CD14-positive monocyte (primary cell): ENCODE results near the gene GLMP. TPM values are rescaled to one million over a fixed set of nuclear protein-coding genes. Genes with fewer than 3 reads are reported as not detected.

ENCODE experiments used
- DNase-seq, 3 donors: peaks; one replicate each; pipeline ENCODE4 v3.0.0-alpha.2; 2011 to 2022
- H2AFZ ChIP-seq: 2 replicates; pipeline ENCODE4 v1.6.0; 2012; ENCODE audit warnings: mild to moderate bottlenecking, low read depth, low read length, inconsistent platforms; ENCODE audit not compliant: insufficient read depth, poor library complexity, severe bottlenecking
- H3K27ac ChIP-seq, 2 donors: 1 replicate in 1 of 2; 2 replicates in 1 of 2; pipeline ENCODE4 v1.5.1; 2012 to 2013; ENCODE audit warnings: low read length in 2 of 2, control low read depth in 1 of 2, inconsistent platforms in 1 of 2, low read depth in 1 of 2, mild to moderate bottlenecking in 1 of 2
- H3K27me3 ChIP-seq, 2 donors: one replicate each; pipeline versions ENCODE4 v1.6.0 to v1.6.1; 2011 to 2013; ENCODE audit warnings: low read length in 2 of 2; ENCODE audit not compliant: control insufficient read depth in 2 of 2, insufficient read depth in 2 of 2
- H3K36me3 ChIP-seq, 2 donors: replicated peaks in 1 of 2; 1 replicate in 1 of 2; 2 replicates in 1 of 2; pipeline versions ENCODE4 v1.5.1 to v1.6.1; 2012 to 2013; ENCODE audit warnings: low read length in 2 of 2, control low read depth in 1 of 2, inconsistent platforms in 1 of 2, mild to moderate bottlenecking in 1 of 2; ENCODE audit not compliant: insufficient read depth in 2 of 2, control insufficient read depth in 1 of 2
- H3K4me1 ChIP-seq, 2 donors: 1 replicate in 1 of 2; 2 replicates in 1 of 2; pipeline versions ENCODE4 v1.5.1 to v1.6.1; 2012 to 2013; ENCODE audit warnings: low read length in 2 of 2, control low read depth in 1 of 2, inconsistent platforms in 1 of 2, mild to moderate bottlenecking in 1 of 2, moderate library complexity in 1 of 2; ENCODE audit not compliant: insufficient read depth in 2 of 2, control insufficient read depth in 1 of 2
- H3K4me2 ChIP-seq: replicated peaks from 2 replicates; pipeline ENCODE3; 2012; ENCODE audit warnings: low read length, moderate library complexity, mild to moderate bottlenecking; ENCODE audit not compliant: poor library complexity, severe bottlenecking; ENCODE audit errors: extremely low read depth
- H3K4me3 ChIP-seq, 3 experiments: fragments of 200-600 bp in 1 of 3; sonication (generic) in 1 of 3; replicated peaks in 1 of 3; 1 replicate in 2 of 3; 2 replicates in 1 of 3; pipeline ENCODE4 v1.5.1; 2011 to 2013; ENCODE audit warnings: low read length in 3 of 3, mild to moderate bottlenecking in 3 of 3, control low read depth in 2 of 3, low read depth in 2 of 3, inconsistent platforms in 1 of 3, moderate library complexity in 1 of 3
- H3K79me2 ChIP-seq: 2 replicates; pipeline ENCODE4 v1.6.0; 2012; ENCODE audit warnings: mild to moderate bottlenecking, control low read depth, inconsistent platforms, low read length, moderate library complexity; ENCODE audit not compliant: insufficient read depth
- H3K9ac ChIP-seq: 2 replicates; pipeline ENCODE4 v1.6.0; 2017; ENCODE audit warnings: low read length, mild to moderate bottlenecking; ENCODE audit not compliant: insufficient read depth, poor library complexity, severe bottlenecking
- H3K9me3 ChIP-seq, 2 donors: replicated peaks in 1 of 2; 1 replicate in 1 of 2; 2 replicates in 1 of 2; pipeline versions ENCODE4 v1.5.1 to v1.6.1; 2012 to 2013; ENCODE audit warnings: low read length in 2 of 2, control low read depth in 1 of 2; ENCODE audit not compliant: control insufficient read depth in 1 of 2, insufficient read depth in 1 of 2
- H4K20me1 ChIP-seq: 2 replicates; pipeline ENCODE4 v1.6.0; 2012; ENCODE audit warnings: mild to moderate bottlenecking, low read length, control low read depth, moderate library complexity; ENCODE audit not compliant: insufficient read depth
- H3K27ac Mint-ChIP-seq, 7 donors: one replicate each; pipeline ENCODE4 v1.8.0; 2020; ENCODE audit warnings: mild to moderate bottlenecking in 7 of 7, mixed read lengths in 7 of 7, moderate library complexity in 6 of 7, inconsistent platforms in 2 of 7
- H3K27me3 Mint-ChIP-seq, 3 donors: one replicate each; pipeline ENCODE4 v1.8.0; 2021 to 2022; ENCODE audit warnings: low read depth in 3 of 3, mild to moderate bottlenecking in 3 of 3, mixed read lengths in 3 of 3, moderate library complexity in 3 of 3, inconsistent platforms in 1 of 3
- H3K36me3 Mint-ChIP-seq, 2 donors: one replicate each; pipeline ENCODE4 v1.8.0; 2020; ENCODE audit warnings: mixed read lengths in 2 of 2, inconsistent platforms in 1 of 2, mild to moderate bottlenecking in 1 of 2
- H3K4me1 Mint-ChIP-seq: one replicate; pipeline ENCODE4 v1.8.0; 2020; ENCODE audit warnings: mild to moderate bottlenecking, mixed read lengths
- H3K4me3 Mint-ChIP-seq, 2 donors: one replicate each; pipeline ENCODE4 v1.8.0; 2020; ENCODE audit warnings: mild to moderate bottlenecking in 2 of 2, mixed read lengths in 2 of 2, moderate library complexity in 1 of 2
- H3K9me3 Mint-ChIP-seq, 7 donors: one replicate each; pipeline ENCODE4 v1.8.0; 2020 to 2022; ENCODE audit warnings: mixed read lengths in 7 of 7, mild to moderate bottlenecking in 6 of 7, moderate library complexity in 6 of 7, inconsistent platforms in 2 of 7
- whole genome bisulfite sequencing: methylation state at CpG from one replicate; pipeline ENCODE4 v1.1.5; 2013; ENCODE audit warnings: missing lambda C conversion rate; ENCODE audit not compliant: insufficient coverage; 5-methylcytosine and 5-hydroxymethylcytosine counted together
- intact Hi-C, 2 donors: fragments of 100-400 bp; cut with micrococcal nuclease; formaldehyde crosslinking; loops; one replicate each; pipeline versions ENCODE4 v1.15.0 to v1.15.1; 2023
- polyA plus RNA-seq, 3 donors: library from polyadenylated mRNA; depleted of rRNA in 1 of 3; unstranded in 2 of 3; stranded (reverse) in 1 of 3; fragments of 300-500 nt in 2 of 3; fragments of >200 nt in 1 of 3; fragmentation: Illumina TruSeq in 2 of 3; gene quantifications; 1 replicate in 2 of 3; 2 replicates in 1 of 3; pipeline ENCODE4 v1.2.3, GENCODE V29; 2012 to 2021
- TF ChIP-seq, protein P1 (sequence below): fragments of 200-600 bp; IDR thresholded peaks from one replicate; pipeline ENCODE4 v1.8.0; 2022; ENCODE audit warnings: antibody characterized with exemption, mild to moderate bottlenecking

GLMP gene
- polyA plus RNA-seq, 3 donors: 24.3 to 59.6 (median 34.7) TPM

GRCh38 chr1:156260896-156261295 lies 34.6 kb downstream of the GLMP start:
- 100% methylated on average over 1 of the region's 2 CpGs for WGBS
- H3K4me3 Mint-ChIP-seq: no peak overlapping the region
- no peak overlapping the region for H3K27ac ChIP-seq

DNA sequence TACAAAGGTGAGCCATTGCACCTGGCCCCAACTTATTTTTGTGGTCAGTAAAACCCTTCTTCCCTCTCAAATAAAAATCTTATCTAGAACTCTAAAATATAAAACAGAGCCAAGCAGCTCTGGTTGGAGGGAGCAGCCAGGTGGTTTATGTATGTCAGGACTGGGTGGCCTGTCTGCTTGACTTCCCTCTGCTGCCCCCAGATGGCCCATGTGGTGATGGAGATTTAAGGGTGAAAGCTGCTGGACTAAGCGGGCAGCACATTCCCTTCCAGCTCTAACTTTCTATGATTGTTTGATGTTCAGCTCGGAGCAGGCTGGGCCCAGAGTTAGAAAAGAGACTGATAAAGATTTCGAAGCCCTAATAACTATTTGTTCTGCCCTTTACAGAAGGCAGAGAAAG lies 35.7 kb downstream of the GLMP start:
- no peak overlapping the region for H3K4me3 ChIP-seq
- no CpG with 5 or more reads among the region's 3 CpGs for WGBS
- DNase-seq: no peak
- Mint-ChIP-seq H3K36me3 (peaks cover 76 to 97% of the 10 kb centered on the region in 2 donors), H3K4me1 (no peaks in the 10 kb centered on the region), H3K9me3 (peaks cover 0 to 1% (median 0%) of the 10 kb centered on the region in 7 donors), H3K27ac (no peak overlapping the region), H3K4me3 (no peak overlapping the region), H3K27me3 (no peaks in the 10 kb centered on the region)
- H3K4me1 ChIP-seq: no peaks in the 10 kb centered on the region
- H3K9ac ChIP-seq: no peak overlapping the region
- peaks cover 5% of the 10 kb centered on the region for H3K79me2 ChIP-seq
- no peak overlapping the region for H3K4me2 ChIP-seq
- no peak overlapping the region for H2AFZ ChIP-seq
- no peaks in the 10 kb centered on the region for H3K27me3 ChIP-seq
- peaks cover 57% of the 10 kb centered on the region for H4K20me1 ChIP-seq
- TF ChIP-seq, protein P1, sequence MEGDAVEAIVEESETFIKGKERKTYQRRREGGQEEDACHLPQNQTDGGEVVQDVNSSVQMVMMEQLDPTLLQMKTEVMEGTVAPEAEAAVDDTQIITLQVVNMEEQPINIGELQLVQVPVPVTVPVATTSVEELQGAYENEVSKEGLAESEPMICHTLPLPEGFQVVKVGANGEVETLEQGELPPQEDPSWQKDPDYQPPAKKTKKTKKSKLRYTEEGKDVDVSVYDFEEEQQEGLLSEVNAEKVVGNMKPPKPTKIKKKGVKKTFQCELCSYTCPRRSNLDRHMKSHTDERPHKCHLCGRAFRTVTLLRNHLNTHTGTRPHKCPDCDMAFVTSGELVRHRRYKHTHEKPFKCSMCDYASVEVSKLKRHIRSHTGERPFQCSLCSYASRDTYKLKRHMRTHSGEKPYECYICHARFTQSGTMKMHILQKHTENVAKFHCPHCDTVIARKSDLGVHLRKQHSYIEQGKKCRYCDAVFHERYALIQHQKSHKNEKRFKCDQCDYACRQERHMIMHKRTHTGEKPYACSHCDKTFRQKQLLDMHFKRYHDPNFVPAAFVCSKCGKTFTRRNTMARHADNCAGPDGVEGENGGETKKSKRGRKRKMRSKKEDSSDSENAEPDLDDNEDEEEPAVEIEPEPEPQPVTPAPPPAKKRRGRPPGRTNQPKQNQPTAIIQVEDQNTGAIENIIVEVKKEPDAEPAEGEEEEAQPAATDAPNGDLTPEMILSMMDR: no peak
- no peak overlapping the region for H3K27ac ChIP-seq
- H3K9me3 ChIP-seq: no peaks in the 10 kb centered on the region
- intact Hi-C loops: loop anchor here in 1 of 2 donors (5.0 kb wide), 1 partner anchor 47 kb away; no protein-coding TSS in a partner anchor
- peaks cover 90 to 94% of the 10 kb centered on the region in 2 donors for H3K36me3 ChIP-seq

More at GRCh38 chr1:156260896-156261295, 34.6 kb downstream of the GLMP start:
- H3K4me1 ChIP-seq: no peaks in the 10 kb centered on the region
- H3K27me3 ChIP-seq: no peaks in the 10 kb centered on the region
- intact Hi-C loops: loop anchor here in 1 of 2 donors (5.0 kb wide), 1 partner anchor 46 kb away; no protein-coding TSS in a partner anchor
- H3K4me3 ChIP-seq: no peak overlapping the region
- no peaks in the 10 kb centered on the region for H3K27me3 Mint-ChIP-seq
- H3K27ac Mint-ChIP-seq: peak overlapping the region in 3 of 7 donors; percentile 18 to 76 (median 54)
- no peak for DNase-seq
- peaks cover 96 to 100% of the 10 kb centered on the region in 2 donors for H3K36me3 ChIP-seq
- peaks cover 0 to 3% (median 0%) of the 10 kb centered on the region in 7 donors for H3K9me3 Mint-ChIP-seq
- H3K4me1 Mint-ChIP-seq: no peaks in the 10 kb centered on the region
- H3K9ac ChIP-seq: no peak overlapping the region
- H3K9me3 ChIP-seq: no peaks in the 10 kb centered on the region
- no peak overlapping the region for H3K4me2 ChIP-seq
- no peak overlapping the region for H2AFZ ChIP-seq
- TF ChIP-seq, protein P1: no peak
- peaks cover 85 to 99% of the 10 kb centered on the region in 2 donors for H3K36me3 Mint-ChIP-seq
- H4K20me1 ChIP-seq: peaks cover 67% of the 10 kb centered on the region
- H3K79me2 ChIP-seq: peaks cover 5% of the 10 kb centered on the region
